Measurements from ENCODE around the gene KANK4. TPM values are rescaled to one million over a fixed set of nuclear protein-coding genes. Genes with fewer than 3 reads are reported as not detected.

Gene KANK4
- total and polyA plus RNA-seq, 2 of the 4 experiments (the other 2 are of a cell fraction), result not detected

- Histone ChIP-seq H3K27me3 (ENCODE audit: control insufficient read depth, insufficient read depth, low read length) (no peaks in the 10 kb centered on the region), H3K14ac (replicated peaks; ENCODE audit: low read depth, low read length) (no peak overlapping the region), H2BK20ac (ENCODE audit: low read depth, low read length) (no peak overlapping the region), H4K5ac (ENCODE audit: low read depth, low read length) (no peak overlapping the region), H2BK5ac (ENCODE audit: low read depth, low read length, poor library complexity, severe bottlenecking) (no peak overlapping the region), H3K9me3 (ENCODE audit: control insufficient read depth, insufficient read depth, low read length) (no peaks in the 10 kb centered on the region), H3K4me1 (ENCODE audit: control insufficient read depth, insufficient read depth, low read length) (no peaks in the 10 kb centered on the region), H4K20me1 (ENCODE audit: insufficient read depth, low read length) (no peaks in the 10 kb centered on the region), H3K9me1 (ENCODE audit: insufficient read depth, low read length) (no peaks in the 10 kb centered on the region), H3K9ac (ENCODE audit: low read depth, low read length) (no peak overlapping the region), H3K36me3 (ENCODE audit: control insufficient read depth, insufficient read depth, low read length) (no peaks in the 10 kb centered on the region), H3K79me1 (ENCODE audit: low read depth in 1 of 2, low read length in 2 of 2) (no peaks in the 10 kb centered on the region), H3K4me2 (ENCODE audit: low read depth, low read length) (no peak overlapping the region), H3K4ac (ENCODE audit: low read depth, low read length) (no peak overlapping the region), H2BK15ac (ENCODE audit: low read depth, low read length) (no peak overlapping the region), H2AK9ac (replicated peaks; ENCODE audit: low read depth, low read length, poor library complexity) (no peak overlapping the region), H3K56ac (ENCODE audit: extremely low read depth, insufficient read depth, low read length) (no peak overlapping the region), H3K23ac (ENCODE audit: low read depth, low read length) (no peak overlapping the region), H2AFZ (replicated peaks; ENCODE audit: low read length, poor library complexity) (no peak overlapping the region), H2AK5ac (ENCODE audit: low read depth, low read length) (no peak overlapping the region), H4K91ac (ENCODE audit: insufficient read depth, low read depth, low read length) (no peak overlapping the region), H3K4me3 (ENCODE audit: insufficient read depth, low read depth, low read length) (no peak overlapping the region), H2BK120ac (ENCODE audit: low read depth, low read length) (no peak overlapping the region), H4K8ac (ENCODE audit: low read depth in 2 of 2, low read length in 2 of 2) (no peak overlapping the region), H3K18ac (ENCODE audit: low read depth, low read length) (no peak overlapping the region), H3K27ac (ENCODE audit: insufficient read depth, low read length) (no peak overlapping the region)
- TF ChIP-seq, protein P1, sequence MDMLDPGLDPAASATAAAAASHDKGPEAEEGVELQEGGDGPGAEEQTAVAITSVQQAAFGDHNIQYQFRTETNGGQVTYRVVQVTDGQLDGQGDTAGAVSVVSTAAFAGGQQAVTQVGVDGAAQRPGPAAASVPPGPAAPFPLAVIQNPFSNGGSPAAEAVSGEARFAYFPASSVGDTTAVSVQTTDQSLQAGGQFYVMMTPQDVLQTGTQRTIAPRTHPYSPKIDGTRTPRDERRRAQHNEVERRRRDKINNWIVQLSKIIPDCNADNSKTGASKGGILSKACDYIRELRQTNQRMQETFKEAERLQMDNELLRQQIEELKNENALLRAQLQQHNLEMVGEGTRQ (IDR thresholded peaks at IDR 0.05; ENCODE audit: low read depth, low read length), result no peak
- TF ChIP-seq RCOR1 (IDR thresholded peaks at IDR 0.05; ENCODE audit: insufficient replicate concordance, low read length) (no peak), MAZ (IDR thresholded peaks at IDR 0.05; ENCODE audit: borderline replicate concordance, low read depth, low read length) (no peak), BHLHE40 (IDR thresholded peaks at IDR 0.05; ENCODE audit: low read depth, low read length) (no peak), NFE2L2 (IDR thresholded peaks at IDR 0.05; ENCODE audit: low read depth, low read length) (no peak)
- intact Hi-C loops (cut with micrococcal nuclease) (no loop called here), in situ Hi-C loops (cut with MboI; ENCODE audit: low sequenced_read_pairs) (no loop called here), dilution Hi-C loops (cut with HindIII; ENCODE audit: low sequenced_read_pairs, unreplicated experiment) (no loop called here)
- POLR2A ChIA-PET (ENCODE audit: unreplicated experiment), result no interaction called here
- BruUV-seq (replicated peaks), result no TSS peak
- no CpG with 5 or more reads among the region's 2 CpGs for WGBS, 2 experiments (ENCODE audit: extremely low coverage in 2 of 2, insufficient read length in 1 of 2)
- DNase-seq, result no peak
- CTCF ChIA-PET, result interaction anchor here (0.6 kb wide), 1 partner anchor 116 kb away, joined by 3 read pairs; no protein-coding TSS in a partner anchor
- ATAC-seq (ENCODE audit: low read depth), result no peak
Observed at GRCh38 chr1:62349470-62350233, 30.4 kb upstream of the KANK4 start.

Measured in IMR-90 (cell line).